Thyroid gland (tissue), 4 donors: ENCODE data around the gene ACAP3. TPM values are rescaled to one million over a fixed set of nuclear protein-coding genes. Genes with fewer than 3 reads are reported as not detected.

Experiments
- DNase-seq, 2 donors: peaks; one replicate each; pipeline ENCODE4 v3.0.0-alpha.2; 2019
- H3K27ac ChIP-seq, 3 donors: fragments of 200-600 bp; sonication (generic); 1 replicate in 2 of 3; 2 replicates in 1 of 3; pipeline ENCODE4 v1.5.1; 2016 to 2019; ENCODE audit warnings: mild to moderate bottlenecking in 1 of 3, moderate library complexity in 1 of 3
- H3K27me3 ChIP-seq: fragments of 200-600 bp; sonication (generic); one replicate; pipeline ENCODE4 v1.5.1; 2019
- H3K36me3 ChIP-seq, 2 donors: fragments of 200-600 bp; sonication (generic); one replicate each; pipeline ENCODE4 v1.5.1; 2016 to 2019
- H3K4me1 ChIP-seq, 2 donors: fragments of 200-600 bp; sonication (generic); one replicate each; pipeline ENCODE4 v1.5.1; 2017 to 2019
- H3K4me3 ChIP-seq, 3 donors: fragments of 200-600 bp; sonication (generic); replicated peaks in 1 of 3; 1 replicate in 2 of 3; 2 replicates in 1 of 3; pipeline ENCODE4 v1.5.1; 2016; ENCODE audit warnings: mild to moderate bottlenecking in 1 of 3
- H3K9me3 ChIP-seq: fragments of 200-600 bp; sonication (generic); one replicate; pipeline ENCODE4 v1.5.1; 2017
- CTCF ChIP-seq, 6 experiments: fragments of 200-600 bp in 3 of 6; fragments of 450-650 bp in 3 of 6; sonication (generic) in 3 of 6; IDR thresholded peaks; one replicate each; pipeline ENCODE4 v1.5.1; 2016 to 2019; ENCODE audit warnings: antibody characterized with exemption in 6 of 6, mild to moderate bottlenecking in 2 of 6, inconsistent platforms in 1 of 6, moderate library complexity in 1 of 6
- POLR2A ChIP-seq, 2 donors: fragments of 450-650 bp; IDR thresholded peaks; one replicate each; pipeline ENCODE4 v1.6.1; 2017; ENCODE audit warnings: antibody characterized with exemption in 2 of 2, mild to moderate bottlenecking in 2 of 2, moderate library complexity in 1 of 2
- WGBS, 2 donors: methylation state at CpG; one replicate each; pipeline ENCODE4 v1.1.5; 2017; 5-methylcytosine and 5-hydroxymethylcytosine counted together
- intact Hi-C: fragments of 100-400 bp; cut with DNase I; formaldehyde crosslinking; loops from one replicate; pipeline ENCODE4 v1.15.1; 2023
- total RNA-seq, 4 donors: library from RNA; depleted of rRNA; stranded (reverse); fragments of >200 nt; gene quantifications; one replicate each; pipeline ENCODE4 v1.2.3, GENCODE V29; 2016

Gene ACAP3
- total RNA-seq, 4 donors from 2014 or later: 31.6 to 51.2 (median 42.1) TPM

GRCh38 chr1:1268284-1268682 is 39.4 kb downstream of the ACAP3 start:
- WGBS, 2 donors: 95 to 97% methylated on average over 8 to 13 of the region's 13 CpGs
- no peaks in the 10 kb centered on the region for H3K27me3 ChIP-seq
- no peaks in the 10 kb centered on the region for H3K9me3 ChIP-seq
- H3K4me3 ChIP-seq: no peak overlapping the region
- peaks cover 22 to 28% of the 10 kb centered on the region in 2 donors for H3K4me1 ChIP-seq
- no peak for TF ChIP-seq CTCF (IDR thresholded peaks at IDR 0.05)
- no peak for TF ChIP-seq POLR2A (IDR thresholded peaks at IDR 0.05)
- no peak overlapping the region for H3K27ac ChIP-seq
- intact Hi-C loops: no loop called here
- no peak for DNase-seq
- peaks cover under 1 to 23% of the 10 kb centered on the region in 2 donors for H3K36me3 ChIP-seq

DNA sequence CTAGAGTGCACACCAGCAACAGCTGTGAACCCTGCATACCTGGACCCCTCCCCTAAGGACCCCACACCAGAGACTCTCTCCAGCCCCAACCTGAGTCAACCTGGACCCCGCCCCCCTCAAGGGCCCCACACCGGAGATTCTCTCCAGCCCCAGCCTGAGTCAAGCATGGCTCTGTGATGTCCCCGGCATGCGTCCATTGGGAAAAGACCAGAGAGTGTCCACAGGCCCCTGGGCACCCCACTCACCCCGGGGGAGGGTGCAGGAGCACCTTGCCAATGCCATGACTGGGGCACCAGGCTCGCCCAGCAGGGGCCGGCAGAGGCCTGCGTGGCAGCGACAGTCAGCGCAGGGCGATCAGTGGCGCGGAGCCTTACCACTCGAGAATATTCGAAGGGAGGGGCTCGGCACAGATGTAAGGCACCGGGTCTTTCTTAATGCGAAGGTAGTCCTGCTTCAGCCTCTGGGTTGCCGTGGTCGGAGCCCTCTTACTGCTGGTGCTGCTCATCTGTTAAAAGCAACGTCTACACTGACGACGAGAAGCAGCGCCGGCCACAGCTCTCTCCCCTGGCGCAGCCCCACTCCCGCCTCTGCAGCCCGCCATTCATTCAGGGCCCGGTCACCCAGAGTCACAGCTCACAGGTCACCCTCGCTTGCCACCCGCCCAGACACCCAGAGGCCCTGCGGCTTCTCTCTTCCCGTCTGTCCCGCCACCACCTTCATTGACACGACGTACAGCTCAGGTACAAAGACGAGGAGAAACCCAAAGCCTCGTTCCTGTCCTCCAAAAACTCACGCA is 40.0 kb downstream of the ACAP3 start:
- intact Hi-C loops: no loop called here
- Histone ChIP-seq H3K27ac (no peak overlapping the region), H3K9me3 (no peaks in the 10 kb centered on the region), H3K4me1 (peaks cover 20 to 26% of the 10 kb centered on the region in 2 donors), H3K36me3 (peaks cover 7 to 29% of the 10 kb centered on the region in 2 donors), H3K27me3 (no peaks in the 10 kb centered on the region), H3K4me3 (no peak overlapping the region)
- no peak for TF ChIP-seq POLR2A (IDR thresholded peaks at IDR 0.05)
- TF ChIP-seq CTCF (IDR thresholded peaks at IDR 0.05): no peak
- no peak for DNase-seq
- 95 to 97% methylated on average over 36 to 39 of the region's 39 CpGs for WGBS, 2 donors

- intact Hi-C loops: no loop called here
- H3K4me3 ChIP-seq: no peak overlapping the region
- no peaks in the 10 kb centered on the region for H3K9me3 ChIP-seq
- TF ChIP-seq POLR2A (IDR thresholded peaks at IDR 0.05): no peak
- TF ChIP-seq CTCF (IDR thresholded peaks at IDR 0.05): no peak
- H3K27me3 ChIP-seq: no peaks in the 10 kb centered on the region
- peaks cover 21 to 48% of the 10 kb centered on the region in 2 donors for H3K36me3 ChIP-seq
- no peaks in the 10 kb centered on the region for H3K4me1 ChIP-seq
- DNase-seq: no peak
- 88 to 89% methylated on average over 10 of the region's 10 CpGs for WGBS, 2 donors
- H3K27ac ChIP-seq: no peak overlapping the region
Measured at GRCh38 chr1:1264868-1265272, 42.9 kb downstream of the ACAP3 start.

- Histone ChIP-seq H3K27ac (no peak overlapping the region), H3K4me3 (no peak overlapping the region), H3K9me3 (no peaks in the 10 kb centered on the region), H3K27me3 (no peaks in the 10 kb centered on the region), H3K4me1 (no peaks in the 10 kb centered on the region), H3K36me3 (peaks cover 21 to 48% of the 10 kb centered on the region in 2 donors)
- TF ChIP-seq POLR2A (IDR thresholded peaks at IDR 0.05) (no peak), CTCF (IDR thresholded peaks at IDR 0.05) (no peak)
- DNase-seq: no peak
- 86 to 91% methylated on average over 9 of the region's 9 CpGs for WGBS, 2 donors
- intact Hi-C loops: no loop called here
Measured at GRCh38 chr1:1264026-1264425, 43.7 kb downstream of the ACAP3 start.

GRCh38 chr1:1262758-1263157 is 45.0 kb downstream of the ACAP3 start:
- WGBS, 2 donors: 92 to 100% methylated on average over 3 to 7 of the region's 8 CpGs
- H3K27ac ChIP-seq: no peak overlapping the region
- H3K9me3 ChIP-seq: no peaks in the 10 kb centered on the region
- TF ChIP-seq POLR2A (IDR thresholded peaks at IDR 0.05): no peak
- TF ChIP-seq CTCF (IDR thresholded peaks at IDR 0.05): no peak
- intact Hi-C loops: no loop called here
- no peaks in the 10 kb centered on the region for H3K27me3 ChIP-seq
- H3K4me1 ChIP-seq: no peaks in the 10 kb centered on the region
- no peak for DNase-seq
- no peak overlapping the region for H3K4me3 ChIP-seq
- peaks cover 21 to 47% of the 10 kb centered on the region in 2 donors for H3K36me3 ChIP-seq
